GM12873 (cell line): ENCODE results near the gene ICE1.

Experiments
- CTCF ChIP-seq: IDR thresholded peaks from 2 replicates; pipeline ENCODE4 v1.5.1; 2012; ENCODE audit warnings: low read depth, mild to moderate bottlenecking, moderate library complexity, low read length, control low read depth; ENCODE audit not compliant: insufficient read depth; ENCODE audit errors: missing control alignments

The ICE1 gene

GRCh38 chr5:5409151-5409810, 13.2 kb upstream of the ICE1 start:
- TF ChIP-seq CTCF = no peak

GRCh38 chr5:5414999-5415398, 7.5 kb upstream of the ICE1 start:
- no peak for TF ChIP-seq CTCF

- no peak for TF ChIP-seq CTCF
These were observed 5.7 kb upstream of the ICE1 start for GRCh38 chr5:5416733-5417132.

GRCh38 chr5:5418006-5418405, 4.5 kb upstream of the ICE1 start:
- no peak for TF ChIP-seq CTCF

- no peak for TF ChIP-seq CTCF
These were observed 3.7 kb upstream of the ICE1 start for GRCh38 chr5:5418764-5419163.

GRCh38 chr5:5419291-5420210, 2.9 kb upstream of the ICE1 start:
- peak; percentile 60 for TF ChIP-seq CTCF

- no peak for TF ChIP-seq CTCF
These were observed 2.2 kb upstream of the ICE1 start for GRCh38 chr5:5420251-5420650.
